ENCODE data around the gene TUBGCP2. TPM values are rescaled to one million over a fixed set of nuclear protein-coding genes. Genes with fewer than 3 reads are reported as not detected.

The TUBGCP2 gene
- total and polyA plus RNA-seq, 2 of the 13 experiments (the other 11 are each of a cell fraction or from before 2014, with no cell fraction given) = 21.3 to 34.5 TPM

- TF ChIP-seq SMYD3 (CRISPR knock-in tag; IDR thresholded peaks at IDR 0.05) = no peak
- no peak for TF ChIP-seq PHF21A (CRISPR knock-in tag; IDR thresholded peaks at IDR 0.05)
- no peak for TF ChIP-seq ZSCAN9 (CRISPR knock-in tag; IDR thresholded peaks at IDR 0.05; ENCODE audit: borderline replicate concordance)
- TF ChIP-seq ZNF501 (CRISPR knock-in tag; IDR thresholded peaks at IDR 0.05) = no peak
- TF ChIP-seq ZNF597 (CRISPR knock-in tag; IDR thresholded peaks at IDR 0.05) = no peak
- no peak for TF ChIP-seq ZNF619 (CRISPR knock-in tag; IDR thresholded peaks at IDR 0.05)
- TF ChIP-seq ELK4 (CRISPR knock-in tag; IDR thresholded peaks at IDR 0.05; ENCODE audit: borderline replicate concordance) = no peak
- TF ChIP-seq, protein P1, sequence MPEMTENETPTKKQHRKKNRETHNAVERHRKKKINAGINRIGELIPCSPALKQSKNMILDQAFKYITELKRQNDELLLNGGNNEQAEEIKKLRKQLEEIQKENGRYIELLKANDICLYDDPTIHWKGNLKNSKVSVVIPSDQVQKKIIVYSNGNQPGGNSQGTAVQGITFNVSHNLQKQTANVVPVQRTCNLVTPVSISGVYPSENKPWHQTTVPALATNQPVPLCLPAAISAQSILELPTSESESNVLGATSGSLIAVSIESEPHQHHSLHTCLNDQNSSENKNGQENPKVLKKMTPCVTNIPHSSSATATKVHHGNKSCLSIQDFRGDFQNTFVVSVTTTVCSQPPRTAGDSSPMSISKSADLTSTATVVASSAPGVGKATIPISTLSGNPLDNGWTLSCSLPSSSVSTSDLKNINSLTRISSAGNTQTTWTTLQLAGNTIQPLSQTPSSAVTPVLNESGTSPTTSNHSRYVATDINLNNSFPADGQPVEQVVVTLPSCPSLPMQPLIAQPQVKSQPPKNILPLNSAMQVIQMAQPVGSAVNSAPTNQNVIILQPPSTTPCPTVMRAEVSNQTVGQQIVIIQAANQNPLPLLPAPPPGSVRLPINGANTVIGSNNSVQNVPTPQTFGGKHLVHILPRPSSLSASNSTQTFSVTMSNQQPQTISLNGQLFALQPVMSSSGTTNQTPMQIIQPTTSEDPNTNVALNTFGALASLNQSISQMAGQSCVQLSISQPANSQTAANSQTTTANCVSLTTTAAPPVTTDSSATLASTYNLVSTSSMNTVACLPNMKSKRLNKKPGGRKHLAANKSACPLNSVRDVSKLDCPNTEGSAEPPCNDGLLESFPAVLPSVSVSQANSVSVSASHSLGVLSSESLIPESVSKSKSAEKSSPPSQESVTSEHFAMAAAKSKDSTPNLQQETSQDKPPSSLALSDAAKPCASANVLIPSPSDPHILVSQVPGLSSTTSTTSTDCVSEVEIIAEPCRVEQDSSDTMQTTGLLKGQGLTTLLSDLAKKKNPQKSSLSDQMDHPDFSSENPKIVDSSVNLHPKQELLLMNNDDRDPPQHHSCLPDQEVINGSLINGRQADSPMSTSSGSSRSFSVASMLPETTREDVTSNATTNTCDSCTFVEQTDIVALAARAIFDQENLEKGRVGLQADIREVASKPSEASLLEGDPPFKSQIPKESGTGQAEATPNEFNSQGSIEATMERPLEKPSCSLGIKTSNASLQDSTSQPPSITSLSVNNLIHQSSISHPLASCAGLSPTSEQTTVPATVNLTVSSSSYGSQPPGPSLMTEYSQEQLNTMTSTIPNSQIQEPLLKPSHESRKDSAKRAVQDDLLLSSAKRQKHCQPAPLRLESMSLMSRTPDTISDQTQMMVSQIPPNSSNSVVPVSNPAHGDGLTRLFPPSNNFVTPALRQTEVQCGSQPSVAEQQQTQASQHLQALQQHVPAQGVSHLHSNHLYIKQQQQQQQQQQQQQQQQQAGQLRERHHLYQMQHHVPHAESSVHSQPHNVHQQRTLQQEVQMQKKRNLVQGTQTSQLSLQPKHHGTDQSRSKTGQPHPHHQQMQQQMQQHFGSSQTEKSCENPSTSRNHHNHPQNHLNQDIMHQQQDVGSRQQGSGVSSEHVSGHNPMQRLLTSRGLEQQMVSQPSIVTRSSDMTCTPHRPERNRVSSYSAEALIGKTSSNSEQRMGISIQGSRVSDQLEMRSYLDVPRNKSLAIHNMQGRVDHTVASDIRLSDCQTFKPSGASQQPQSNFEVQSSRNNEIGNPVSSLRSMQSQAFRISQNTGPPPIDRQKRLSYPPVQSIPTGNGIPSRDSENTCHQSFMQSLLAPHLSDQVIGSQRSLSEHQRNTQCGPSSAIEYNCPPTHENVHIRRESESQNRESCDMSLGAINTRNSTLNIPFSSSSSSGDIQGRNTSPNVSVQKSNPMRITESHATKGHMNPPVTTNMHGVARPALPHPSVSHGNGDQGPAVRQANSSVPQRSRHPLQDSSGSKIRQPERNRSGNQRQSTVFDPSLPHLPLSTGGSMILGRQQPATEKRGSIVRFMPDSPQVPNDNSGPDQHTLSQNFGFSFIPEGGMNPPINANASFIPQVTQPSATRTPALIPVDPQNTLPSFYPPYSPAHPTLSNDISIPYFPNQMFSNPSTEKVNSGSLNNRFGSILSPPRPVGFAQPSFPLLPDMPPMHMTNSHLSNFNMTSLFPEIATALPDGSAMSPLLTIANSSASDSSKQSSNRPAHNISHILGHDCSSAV (CRISPR knock-in tag; IDR thresholded peaks at IDR 0.05; ENCODE audit: borderline replicate concordance) = no peak
- no peak for TF ChIP-seq TBL1XR1 (IDR thresholded peaks at IDR 0.05; ENCODE audit: borderline replicate concordance, low read length, partially characterized antibody)
- TF ChIP-seq NCOA1 (CRISPR knock-in tag; IDR thresholded peaks at IDR 0.05) = no peak
- no peak for TF ChIP-seq AGO2 (optimal IDR thresholded peaks at IDR 0.05; ENCODE audit: low read depth, low read length)
- no peak for TF ChIP-seq BORCS8-MEF2B (CRISPR knock-in tag; IDR thresholded peaks at IDR 0.05)
- no peak for TF ChIP-seq ZNF547 (CRISPR knock-in tag; IDR thresholded peaks at IDR 0.05)
- no peak for TF ChIP-seq FOXO4 (CRISPR knock-in tag; conservative IDR thresholded peaks at IDR 0.05)
- TF ChIP-seq TEAD3 (CRISPR knock-in tag; optimal IDR thresholded peaks at IDR 0.05; ENCODE audit: borderline replicate concordance) = no peak
- TF ChIP-seq RBAK (CRISPR knock-in tag; IDR thresholded peaks at IDR 0.05) = no peak
- TF ChIP-seq RARA (CRISPR knock-in tag; IDR thresholded peaks at IDR 0.05) = no peak
- TF ChIP-seq RBFOX2 (IDR thresholded peaks at IDR 0.05; ENCODE audit: low read depth, low read length) = no peak
- no peak for TF ChIP-seq ZZZ3 (CRISPR knock-in tag; IDR thresholded peaks at IDR 0.05; ENCODE audit: borderline replicate concordance)
These were observed 30.0 kb downstream of the TUBGCP2 start (continued) for GRCh38 chr10:133278577-133279265.
